HG02763 (cell line): Measurements from ENCODE around the gene GDF2.

Source experiments
- ATAC-seq: cut with Tn5 transposase; IDR thresholded peaks from one replicate; pipeline ENCODE4 v1.9.1; 2021; ENCODE audit warnings: mild to moderate bottlenecking, moderate library complexity; ENCODE audit not compliant: unreplicated experiment

GDF2 gene

GRCh38 chr10:47350671-47351640 lies 28.7 kb downstream of the GDF2 start:
- ATAC-seq: no peak

GRCh38 chr10:47351899-47352815 lies 29.9 kb downstream of the GDF2 start:
- ATAC-seq: no peak

- ATAC-seq: no peak
Observed at GRCh38 chr10:47353351-47353750, 31.1 kb downstream of the GDF2 start.

GRCh38 chr10:47354165-47354564 lies 31.9 kb downstream of the GDF2 start:
- ATAC-seq: no peak

- ATAC-seq: no peak
Observed at GRCh38 chr10:47354900-47355299, 32.6 kb downstream of the GDF2 start.

GRCh38 chr10:47356708-47357107 lies 34.5 kb downstream of the GDF2 start:
- no peak for ATAC-seq

- no peak for ATAC-seq
Observed at GRCh38 chr10:47357131-47357582, 34.9 kb downstream of the GDF2 start.

- no peak for ATAC-seq
Observed at GRCh38 chr10:47357911-47358310, 35.7 kb downstream of the GDF2 start.

GRCh38 chr10:47358457-47358856 lies 36.2 kb downstream of the GDF2 start:
- no peak for ATAC-seq

- no peak for ATAC-seq
Observed at GRCh38 chr10:47359101-47359500, 36.8 kb downstream of the GDF2 start.

- no peak for ATAC-seq
Observed at GRCh38 chr10:47359626-47360418, 37.6 kb downstream of the GDF2 start.

GRCh38 chr10:47360419-47361040 lies 38.3 kb downstream of the GDF2 start:
- ATAC-seq: no peak

- ATAC-seq: no peak
Observed at GRCh38 chr10:47361293-47361692, 39.0 kb downstream of the GDF2 start.

- ATAC-seq: no peak
Observed at GRCh38 chr10:47362199-47362598, 39.9 kb downstream of the GDF2 start.

GRCh38 chr10:47363781-47364180 lies 41.5 kb downstream of the GDF2 start:
- ATAC-seq: no peak

- no peak for ATAC-seq
Observed at GRCh38 chr10:47364366-47364765, 42.1 kb downstream of the GDF2 start.

- no peak for ATAC-seq
Observed at GRCh38 chr10:47364911-47365310, 42.7 kb downstream of the GDF2 start.

- no peak for ATAC-seq
Observed at GRCh38 chr10:47365431-47366180, 43.4 kb downstream of the GDF2 start.

- no peak for ATAC-seq
Observed at GRCh38 chr10:47366181-47366631, 44.0 kb downstream of the GDF2 start.
